Astrocyte of the hippocampus (primary cell): ENCODE results near the gene CYP21A2.
"Not testable (repeated sequence)": the region's sequence is repeated elsewhere in the genome, so short reads cannot be mapped to it uniquely, and the experiment has no call there.

ENCODE experiments used
- DNase-seq: peaks from one replicate; pipeline ENCODE4 v3.0.0; 2011; ENCODE audit warnings: low read depth, low spot score

Gene CYP21A2

GRCh38 chr6:32037598-32038524, at the start of gene CYP21A2:
Gene CYP21A2, plus strand, starts transcription at chr6:32038415. Its CDS starts 8 bp downstream, at chr6:32038423.
- not testable (repeated sequence) for DNase-seq

GRCh38 chr6:31989363-31989762, 48.9 kb upstream of the CYP21A2 start:
- DNase-seq = not testable (repeated sequence)

DNA sequence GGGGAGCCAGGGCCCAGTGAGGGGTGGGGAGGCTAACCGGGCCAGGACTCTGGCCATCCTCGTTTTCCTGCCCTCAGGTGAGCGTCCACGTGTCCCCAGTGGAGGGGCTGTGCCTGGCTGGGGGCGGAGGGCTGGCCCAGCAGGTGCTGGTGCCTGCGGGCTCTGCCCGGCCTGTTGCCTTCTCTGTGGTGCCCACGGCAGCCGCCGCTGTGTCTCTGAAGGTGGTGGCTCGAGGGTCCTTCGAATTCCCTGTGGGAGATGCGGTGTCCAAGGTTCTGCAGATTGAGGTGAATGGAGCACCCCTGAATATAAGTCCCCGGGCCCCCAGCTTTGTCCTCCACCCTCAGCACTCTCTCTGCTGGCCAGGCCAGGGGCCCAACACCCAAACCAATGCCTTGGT, 43.8 kb upstream of the CYP21A2 start:
- DNase-seq = not testable (repeated sequence)

DNA sequence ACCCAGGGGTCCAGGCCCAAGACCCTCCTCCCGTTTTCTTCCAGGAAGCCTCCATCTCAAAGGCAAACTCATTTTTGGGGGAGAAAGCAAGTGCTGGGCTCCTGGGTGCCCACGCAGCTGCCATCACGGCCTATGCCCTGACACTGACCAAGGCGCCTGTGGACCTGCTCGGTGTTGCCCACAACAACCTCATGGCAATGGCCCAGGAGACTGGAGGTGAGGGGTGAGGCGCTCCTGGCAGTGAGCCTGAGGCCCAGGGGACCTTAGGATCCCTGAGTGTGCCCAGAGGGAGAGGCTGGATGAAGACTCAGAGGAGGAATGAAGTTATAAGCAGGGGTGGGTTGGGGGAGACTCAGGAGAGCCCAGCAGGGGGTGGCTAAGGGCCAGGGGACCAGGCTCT, 41.8 kb upstream of the CYP21A2 start:
- not testable (repeated sequence) for DNase-seq

DNA sequence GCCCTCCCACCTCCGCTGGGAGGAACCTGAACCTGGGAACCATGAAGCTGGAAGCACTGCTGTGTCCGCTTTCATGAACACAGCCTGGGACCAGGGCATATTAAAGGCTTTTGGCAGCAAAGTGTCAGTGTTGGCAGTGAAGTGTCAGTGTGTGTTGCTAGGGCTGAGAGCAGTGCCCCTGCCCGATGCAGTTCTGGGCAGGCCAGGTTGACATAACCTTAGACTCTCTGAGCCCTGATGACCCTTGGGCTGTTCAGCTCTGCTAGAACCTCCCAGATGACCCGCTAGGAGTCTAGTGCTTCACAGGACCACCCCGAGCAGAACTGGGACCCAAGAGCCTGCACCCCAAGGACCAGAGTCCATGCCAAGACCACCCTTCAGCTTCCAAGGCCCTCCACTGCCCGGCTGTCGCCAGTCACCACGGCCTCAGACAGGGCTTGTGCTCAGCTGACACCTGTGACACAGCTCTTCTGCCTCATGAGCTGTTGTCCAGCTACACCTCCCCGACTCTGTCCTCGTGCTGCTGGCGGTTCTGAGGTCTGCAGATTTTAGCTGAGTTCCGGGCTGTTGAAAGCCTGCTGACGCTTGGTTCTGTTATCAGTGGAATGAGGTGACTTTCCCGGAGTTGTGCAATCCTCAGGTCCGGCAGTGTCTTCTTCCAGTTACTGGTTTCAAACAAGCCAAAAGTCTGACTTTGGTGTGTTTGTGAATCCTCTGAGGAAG, 35.5 kb upstream of the CYP21A2 start:
- DNase-seq = not testable (repeated sequence)

GRCh38 chr6:32003301-32003700, 34.9 kb upstream of the CYP21A2 start:
- DNase-seq = not testable (repeated sequence)

- DNase-seq = not testable (repeated sequence)
Measured at GRCh38 chr6:32004393-32004792, 33.8 kb upstream of the CYP21A2 start.

- not testable (repeated sequence) for DNase-seq
Measured at GRCh38 chr6:32004864-32005537, 33.2 kb upstream of the CYP21A2 start.

- DNase-seq = not testable (repeated sequence)
Measured at GRCh38 chr6:32005538-32005880, 32.7 kb upstream of the CYP21A2 start.

DNA sequence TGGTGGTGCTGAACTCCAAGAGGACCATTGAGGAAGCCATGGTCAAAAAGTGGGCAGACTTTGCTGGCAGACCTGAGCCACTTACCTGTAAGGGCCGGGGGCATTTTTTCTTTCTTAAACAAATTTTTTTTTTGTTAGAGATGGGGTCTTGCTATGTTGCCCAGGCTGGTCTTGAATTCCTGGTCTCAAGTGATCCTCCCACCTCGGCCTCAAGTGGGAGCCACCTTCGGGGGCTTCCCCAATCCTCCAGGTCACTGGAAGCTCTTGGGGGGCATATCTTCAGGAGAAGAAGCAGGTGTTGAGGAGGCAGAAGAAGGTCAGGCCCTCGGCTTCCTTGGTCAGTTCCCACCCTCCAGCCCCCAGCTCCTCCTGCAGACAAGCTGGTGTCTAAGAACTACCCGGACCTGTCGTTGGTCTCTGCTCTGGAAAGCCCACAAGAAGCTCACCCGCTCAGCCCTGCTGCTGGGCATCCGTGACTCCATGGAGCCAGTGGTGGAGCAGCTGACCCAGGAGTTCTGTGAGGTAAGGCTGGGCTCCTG, 32.2 kb upstream of the CYP21A2 start:
- DNase-seq = not testable (repeated sequence)

- DNase-seq = not testable (repeated sequence)
Measured at GRCh38 chr6:32007086-32007485, 31.1 kb upstream of the CYP21A2 start.

DNA sequence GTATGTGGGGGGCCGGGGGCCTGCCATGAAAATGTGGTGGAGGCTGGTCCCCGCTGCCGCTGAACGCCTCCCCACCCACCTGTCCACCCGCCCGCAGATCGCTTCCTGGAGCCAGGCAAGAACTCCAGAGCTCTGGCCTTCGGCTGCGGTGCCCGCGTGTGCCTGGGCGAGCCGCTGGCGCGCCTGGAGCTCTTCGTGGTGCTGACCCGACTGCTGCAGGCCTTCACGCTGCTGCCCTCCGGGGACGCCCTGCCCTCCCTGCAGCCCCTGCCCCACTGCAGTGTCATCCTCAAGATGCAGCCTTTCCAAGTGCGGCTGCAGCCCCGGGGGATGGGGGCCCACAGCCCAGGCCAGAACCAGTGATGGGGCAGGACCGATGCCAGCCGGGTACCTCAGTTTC, 30.2 kb upstream of the CYP21A2 start:
- DNase-seq = not testable (repeated sequence)

- DNase-seq = not testable (repeated sequence)
Measured at GRCh38 chr6:32008616-32009015, 29.6 kb upstream of the CYP21A2 start.

- not testable (repeated sequence) for DNase-seq
Measured at GRCh38 chr6:32009537-32009936, 28.7 kb upstream of the CYP21A2 start.

GRCh38 chr6:32010856-32011530, 27.2 kb upstream of the CYP21A2 start:
- not testable (repeated sequence) for DNase-seq

GRCh38 chr6:32012941-32013617, 25.1 kb upstream of the CYP21A2 start:
- not testable (repeated sequence) for DNase-seq

DNA sequence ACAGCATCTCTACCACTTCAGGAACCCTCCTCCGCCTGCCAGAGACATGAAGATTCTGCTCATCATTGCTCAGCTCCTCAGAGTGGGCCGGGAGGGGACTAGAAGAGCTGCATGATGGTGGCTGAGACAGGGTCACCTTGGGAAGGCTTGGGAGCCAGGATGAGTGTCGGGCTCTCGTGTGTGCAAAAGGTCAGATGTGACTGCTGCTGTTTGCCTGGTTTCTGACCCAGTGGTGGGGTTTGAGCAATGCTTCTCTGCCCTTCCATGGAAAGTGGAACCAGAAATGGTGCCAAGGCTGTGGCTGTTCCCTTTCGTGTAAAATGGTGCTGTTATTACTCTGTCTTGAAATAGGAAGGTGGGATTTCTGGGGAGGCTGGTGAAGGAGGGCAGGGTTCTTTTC, 24.5 kb upstream of the CYP21A2 start:
- not testable (repeated sequence) for DNase-seq

DNA sequence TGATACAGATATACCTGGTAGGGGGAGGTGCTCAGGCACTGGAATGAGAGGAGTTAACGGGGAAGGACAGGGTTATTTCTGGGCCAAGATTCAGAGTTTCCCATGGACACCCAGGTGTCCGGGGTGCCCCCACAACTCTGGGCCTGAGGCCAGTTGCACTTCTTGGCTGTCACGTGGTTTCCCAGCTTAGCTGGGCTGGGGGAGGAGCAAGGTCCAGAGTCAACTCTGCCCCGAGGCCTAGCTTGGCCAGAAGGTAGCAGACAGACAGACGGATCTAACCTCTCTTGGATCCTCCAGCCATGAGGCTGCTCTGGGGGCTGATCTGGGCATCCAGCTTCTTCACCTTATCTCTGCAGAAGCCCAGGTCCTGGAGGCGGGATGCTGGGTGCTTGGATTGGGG, 23.7 kb upstream of the CYP21A2 start, which contains the start of gene C4B:
C4B (plus strand) TSS at position 249 of the 400 bp plus-strand sequence; CDS start at position 300, 51 bp downstream.
- DNase-seq = not testable (repeated sequence)

DNA sequence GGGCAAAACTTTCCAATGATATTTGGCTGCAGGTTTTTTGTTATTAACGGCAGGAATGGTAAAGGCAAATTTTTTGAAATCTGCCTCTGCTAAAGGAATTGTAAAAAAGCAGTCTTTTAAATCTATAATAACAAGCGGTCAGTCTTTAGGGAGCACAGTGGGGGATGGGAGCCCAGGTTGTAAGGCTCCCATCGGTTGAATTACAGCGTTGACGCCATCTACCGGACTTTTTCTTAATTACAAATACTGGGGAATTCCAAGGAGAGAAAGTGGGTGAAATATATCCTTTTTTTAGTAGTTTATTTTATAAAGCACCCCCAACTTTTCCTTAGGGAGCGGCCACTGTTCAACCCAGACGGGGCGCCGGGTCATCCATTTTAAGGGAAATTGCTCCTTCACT, 16.1 kb upstream of the CYP21A2 start:
- DNase-seq = not testable (repeated sequence)

DNA sequence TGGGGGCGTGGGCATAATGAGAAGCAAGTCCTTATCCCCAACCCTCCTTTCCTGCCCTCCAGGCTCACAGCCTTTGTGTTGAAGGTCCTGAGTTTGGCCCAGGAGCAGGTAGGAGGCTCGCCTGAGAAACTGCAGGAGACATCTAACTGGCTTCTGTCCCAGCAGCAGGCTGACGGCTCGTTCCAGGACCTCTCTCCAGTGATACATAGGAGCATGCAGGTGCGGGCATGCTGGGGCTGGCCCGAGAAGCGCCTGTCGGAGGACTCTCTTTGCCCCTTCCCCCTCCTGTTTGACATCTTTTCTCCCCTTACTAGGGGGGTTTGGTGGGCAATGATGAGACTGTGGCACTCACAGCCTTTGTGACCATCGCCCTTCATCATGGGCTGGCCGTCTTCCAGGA, 9.6 kb upstream of the CYP21A2 start:
- not testable (repeated sequence) for DNase-seq
